ENCODE data around the gene ARL8A.

Gene ARL8A

GRCh38 chr1:202107801-202108731, 36.5 kb downstream of the ARL8A start:
- DNase-seq = peak; percentile 53

- DNase-seq = peak; percentile 92
Measured at GRCh38 chr1:202107321-202107761, 37.2 kb downstream of the ARL8A start.

GRCh38 chr1:202106340-202107254, 37.9 kb downstream of the ARL8A start:
- no peak for DNase-seq

DNA sequence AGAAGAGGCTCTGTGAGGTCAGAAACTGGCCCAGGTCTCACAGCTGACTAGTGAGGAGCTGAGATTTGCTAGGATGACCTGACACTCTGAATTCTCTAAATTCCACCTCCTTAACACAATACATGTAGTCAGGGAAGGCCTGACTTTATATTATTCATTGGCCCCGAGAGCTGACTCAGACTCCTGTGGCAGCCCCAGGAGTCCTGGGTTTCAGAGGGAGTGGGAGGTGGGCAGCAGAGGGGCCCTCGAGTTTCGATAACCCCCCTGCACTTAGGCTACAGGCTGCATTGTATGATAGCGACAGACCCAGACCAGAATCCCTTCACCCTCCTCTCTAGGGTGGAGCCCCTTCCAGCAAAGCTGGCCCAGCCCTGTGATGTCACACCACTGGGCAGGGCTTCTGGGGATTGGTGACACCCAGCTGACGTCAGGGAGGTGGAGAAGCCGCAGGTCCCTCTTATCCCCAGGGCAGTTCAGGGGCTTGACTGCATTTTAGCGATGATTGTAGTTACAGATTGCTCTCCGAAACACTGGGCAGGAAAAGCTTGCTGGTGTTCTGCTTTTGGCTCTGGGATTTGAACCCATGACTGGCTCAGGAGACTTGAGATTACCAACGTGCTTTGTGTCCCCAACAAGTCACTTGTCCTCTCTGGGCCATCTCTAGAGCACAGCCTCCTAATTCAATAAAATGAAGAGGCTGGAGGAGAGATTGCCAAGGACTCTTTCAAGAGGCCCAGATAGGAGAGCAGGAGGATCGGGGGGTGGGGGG, 38.8 kb downstream of the ARL8A start:
- DNase-seq = no peak

GRCh38 chr1:202104073-202104472, 40.5 kb downstream of the ARL8A start:
- no peak for DNase-seq

DNA sequence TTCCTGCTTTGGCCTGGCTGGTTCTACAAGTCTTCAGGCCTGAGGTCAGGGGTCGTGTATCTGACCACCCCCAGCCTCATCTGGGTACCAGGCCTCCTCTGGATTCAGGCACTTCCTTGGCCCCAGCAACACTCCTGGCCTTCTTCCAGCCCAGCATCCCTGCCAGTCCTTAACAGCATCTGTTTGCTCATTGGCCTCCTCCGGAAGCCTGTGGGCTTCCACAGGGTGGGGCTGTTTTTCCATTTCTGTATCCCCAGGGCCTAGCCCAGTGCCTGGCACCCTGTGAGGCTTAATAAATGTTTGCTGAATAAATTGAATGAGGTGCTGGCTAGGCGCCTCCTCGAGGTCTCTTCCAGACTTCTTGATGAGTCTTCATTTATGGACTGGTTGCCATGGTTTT, 43.4 kb downstream of the ARL8A start:
- DNase-seq = no peak

- no peak for DNase-seq
Measured at GRCh38 chr1:202093858-202094257, 50.7 kb downstream of the ARL8A start.

DNA sequence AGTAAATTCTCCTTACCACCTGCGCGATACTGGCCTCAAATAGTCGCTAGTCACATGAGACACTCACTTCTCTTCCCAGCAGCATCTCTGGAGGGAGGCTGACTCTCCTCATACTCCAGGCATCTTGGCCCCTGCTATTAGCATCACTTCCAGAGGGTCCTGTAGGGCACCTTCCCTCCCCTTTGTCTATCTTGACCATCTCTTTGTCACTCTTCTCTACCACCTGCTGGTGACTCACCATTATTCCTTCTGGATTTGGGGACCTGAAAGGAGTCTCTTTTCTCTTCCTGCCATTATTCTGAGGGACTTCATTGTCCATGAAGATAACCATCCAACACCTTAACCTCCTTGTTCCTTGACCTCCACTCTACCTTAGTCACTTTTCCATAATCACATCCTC, 53.5 kb downstream of the ARL8A start:
- DNase-seq = no peak

DNA sequence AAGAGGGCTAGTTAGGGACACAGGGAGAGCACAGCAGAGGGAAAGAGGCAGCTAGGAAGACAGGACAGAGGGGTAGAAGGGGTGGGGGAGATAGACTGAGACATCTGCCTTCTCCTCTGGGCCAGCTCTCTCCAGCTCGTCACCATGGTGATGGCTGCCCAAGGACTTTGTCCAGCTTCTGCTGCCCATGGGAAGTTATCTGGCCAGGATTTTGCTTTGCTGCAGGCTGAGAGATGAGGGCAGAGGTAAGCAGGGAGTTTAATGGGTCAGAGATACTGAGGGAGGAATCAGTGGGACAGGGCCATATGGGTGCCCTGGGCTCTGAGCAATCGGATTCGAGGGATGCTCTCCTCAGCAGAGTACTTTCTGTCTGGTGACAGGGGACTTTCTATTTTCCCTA, 56.3 kb downstream of the ARL8A start:
- DNase-seq = no peak

DNA sequence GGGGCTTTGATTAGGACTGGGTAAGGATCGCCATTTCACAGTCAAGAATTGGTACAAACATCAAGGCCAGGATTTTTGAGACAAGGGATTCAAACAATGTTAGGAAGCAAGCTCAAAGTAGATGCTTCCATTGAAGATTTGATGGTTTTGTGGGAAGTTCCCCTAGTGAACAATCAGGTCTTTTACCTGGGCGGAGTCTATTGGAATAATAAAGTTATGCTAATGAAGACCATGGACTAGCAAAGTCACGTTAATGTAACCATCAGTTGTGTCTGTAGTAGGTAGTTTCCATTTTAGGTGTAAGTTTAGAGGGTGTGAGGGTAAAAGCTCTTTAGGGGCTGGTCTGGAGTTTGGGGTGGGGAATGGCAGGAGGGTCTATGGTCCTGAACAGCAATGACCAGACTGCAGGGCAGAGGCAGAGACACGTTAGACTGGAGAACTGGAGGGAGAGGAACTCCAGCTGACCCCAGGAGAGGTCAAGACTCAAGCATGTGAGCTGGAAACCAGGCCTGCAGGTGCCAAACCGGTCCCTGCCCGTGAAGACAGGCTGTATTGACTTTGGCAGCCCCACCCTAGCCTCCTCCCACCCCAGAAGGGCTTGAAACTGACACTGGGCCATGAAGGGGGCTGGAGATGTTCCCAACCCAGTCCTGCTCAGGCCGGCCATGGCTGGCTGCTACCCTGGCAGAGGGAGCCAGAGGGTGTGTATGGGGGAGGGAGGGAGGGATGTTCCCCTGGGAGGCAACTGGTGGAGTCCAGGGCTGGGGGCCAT, 57.8 kb downstream of the ARL8A start:
- no peak for DNase-seq

DNA sequence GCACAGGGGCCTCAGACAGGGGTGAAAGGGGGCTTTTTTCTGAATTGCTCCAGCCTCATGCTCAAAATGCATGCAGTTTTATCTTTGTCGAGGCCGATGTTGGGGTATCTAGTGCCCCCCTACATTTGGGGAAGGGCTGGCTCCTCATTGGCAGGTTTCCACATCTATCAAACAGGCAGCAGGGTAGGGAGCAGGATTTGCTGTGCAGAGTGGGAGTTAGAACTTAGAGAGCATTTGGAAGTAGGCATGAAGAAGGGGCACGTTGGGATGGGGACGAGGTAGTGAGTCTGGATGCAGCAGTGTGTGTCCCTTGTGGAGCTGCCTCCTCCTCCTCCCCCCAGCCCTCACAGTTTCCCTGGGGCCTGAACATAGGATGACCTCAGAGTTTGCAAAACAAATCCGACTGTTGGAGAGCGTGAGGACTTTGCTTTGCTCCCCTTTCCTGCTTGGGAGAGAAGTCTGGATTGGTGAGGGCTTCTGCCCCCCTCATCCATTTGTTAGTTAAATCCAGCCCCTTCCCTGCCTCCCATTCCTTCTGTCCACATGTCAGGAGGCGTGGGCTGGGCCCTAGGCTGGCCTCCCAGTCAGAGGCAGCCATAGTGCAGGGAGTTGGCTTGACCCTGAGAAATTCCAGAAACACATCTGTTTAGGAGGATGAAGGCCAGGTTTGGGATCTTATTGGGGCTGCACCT, 58.7 kb downstream of the ARL8A start:
- no peak for DNase-seq

GRCh38 chr1:202084791-202085681, 59.5 kb downstream of the ARL8A start:
- DNase-seq = peak; percentile 79
